Astrocyte (in vitro differentiated cells and primary cell): ENCODE results near the gene GIGYF2.

Experiments used
- EZH2 ChIP-seq: IDR thresholded peaks from 2 replicates; pipeline ENCODE4 v1.6.1; 2012; ENCODE audit warnings: mild to moderate bottlenecking, low read length, inconsistent platforms; ENCODE audit not compliant: insufficient read depth
- TF ChIP-seq, protein P1 (sequence below): IDR thresholded peaks from 2 replicates; pipeline ENCODE4 v1.5.1; 2011; ENCODE audit warnings: low read depth, mild to moderate bottlenecking, inconsistent platforms, low read length, moderate library complexity; ENCODE audit not compliant: insufficient read depth

DNA sequence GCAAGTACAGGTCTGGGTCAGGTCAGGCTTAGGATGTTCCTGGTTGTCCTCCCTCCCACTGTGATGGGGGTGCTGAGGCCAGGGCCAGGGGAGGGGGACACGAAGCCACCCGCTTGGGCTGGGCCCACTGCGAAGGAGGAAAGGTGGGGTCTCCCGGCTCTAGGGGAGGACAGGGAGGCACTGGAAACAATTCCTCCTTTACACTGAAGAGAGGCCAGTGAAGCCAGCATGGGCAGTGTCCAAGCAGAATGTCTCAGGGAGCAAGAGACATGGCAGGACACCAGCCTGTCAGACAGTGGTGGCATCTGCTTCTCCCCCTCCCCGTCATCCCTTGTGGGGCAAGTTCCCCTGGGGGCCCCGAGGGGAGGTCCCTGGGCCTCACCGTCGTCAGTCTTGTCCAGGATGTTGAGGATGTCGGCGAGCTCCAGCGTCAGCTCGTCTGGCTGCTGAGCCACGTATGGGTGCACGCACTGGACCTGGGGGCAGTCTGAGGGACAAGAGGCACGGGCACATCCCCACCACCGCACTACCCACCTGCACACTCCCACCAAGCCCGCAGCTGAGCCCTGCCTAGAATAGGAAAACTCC is 183.7 kb downstream of the GIGYF2 start:
- TF ChIP-seq, protein P1, sequence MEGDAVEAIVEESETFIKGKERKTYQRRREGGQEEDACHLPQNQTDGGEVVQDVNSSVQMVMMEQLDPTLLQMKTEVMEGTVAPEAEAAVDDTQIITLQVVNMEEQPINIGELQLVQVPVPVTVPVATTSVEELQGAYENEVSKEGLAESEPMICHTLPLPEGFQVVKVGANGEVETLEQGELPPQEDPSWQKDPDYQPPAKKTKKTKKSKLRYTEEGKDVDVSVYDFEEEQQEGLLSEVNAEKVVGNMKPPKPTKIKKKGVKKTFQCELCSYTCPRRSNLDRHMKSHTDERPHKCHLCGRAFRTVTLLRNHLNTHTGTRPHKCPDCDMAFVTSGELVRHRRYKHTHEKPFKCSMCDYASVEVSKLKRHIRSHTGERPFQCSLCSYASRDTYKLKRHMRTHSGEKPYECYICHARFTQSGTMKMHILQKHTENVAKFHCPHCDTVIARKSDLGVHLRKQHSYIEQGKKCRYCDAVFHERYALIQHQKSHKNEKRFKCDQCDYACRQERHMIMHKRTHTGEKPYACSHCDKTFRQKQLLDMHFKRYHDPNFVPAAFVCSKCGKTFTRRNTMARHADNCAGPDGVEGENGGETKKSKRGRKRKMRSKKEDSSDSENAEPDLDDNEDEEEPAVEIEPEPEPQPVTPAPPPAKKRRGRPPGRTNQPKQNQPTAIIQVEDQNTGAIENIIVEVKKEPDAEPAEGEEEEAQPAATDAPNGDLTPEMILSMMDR = no peak
- TF ChIP-seq EZH2 = no peak
